Measurements from ENCODE around the gene ATP2B3.

Gene ATP2B3

GRCh38 chrX:153517423-153517822, at the start of gene ATP2B3:
Gene ATP2B3 (plus strand): TSS chrX:153517642. CDS start chrX:153536248, 18,606 bp downstream.
- Histone ChIP-seq H3K36me3 (ENCODE audit: low read length) (no peaks in the 10 kb centered on the region), H2AFZ (ENCODE audit: low read depth, low read length, severe bottlenecking) (no peak within 1 kb of the TSS), H3K79me2 (ENCODE audit: insufficient read depth, low read length) (no peaks in the 10 kb centered on the region), H3K27ac (ENCODE audit: low read depth, low read length) (no peak within 1 kb of the TSS), H3K4me2 (ENCODE audit: low read depth, low read length, poor library complexity, severe bottlenecking) (no peak within 1 kb of the TSS), H3K9ac (ENCODE audit: low read length) (no peak within 1 kb of the TSS), H3K9me3 (ENCODE audit: insufficient read depth, low read length) (no peaks in the 10 kb centered on the region), H3K27me3 (ENCODE audit: low read length) (no peaks in the 10 kb centered on the region), H3F3A (ENCODE audit: insufficient read depth) (no peaks in the 10 kb centered on the region), H4K20me1 (ENCODE audit: low read depth, low read length) (no peaks in the 10 kb centered on the region), H3K4me3 (ENCODE audit: insufficient read depth, low read length, poor library complexity, severe bottlenecking) (no peak within 1 kb of the TSS), H3K9me2 (replicated peaks; ENCODE audit: insufficient read depth, low read length) (no peaks in the 10 kb centered on the region)
- TF ChIP-seq EZH2phosphoT487 (conservative IDR thresholded peaks at IDR 0.05; ENCODE audit: low read length) (no peak), CTCF (IDR thresholded peaks at IDR 0.05; ENCODE audit: insufficient read depth, low read length, poor library complexity, severe bottlenecking) (no peak)

GRCh38 chrX:153468008-153468580, 49.3 kb upstream of the ATP2B3 start:
- no peak overlapping the region for H3K9ac ChIP-seq (ENCODE audit: low read length)
- H3K79me2 ChIP-seq (ENCODE audit: insufficient read depth, low read length): peaks cover 11% of the 10 kb centered on the region
- H3K27me3 ChIP-seq (ENCODE audit: low read length): no peaks in the 10 kb centered on the region
- no peaks in the 10 kb centered on the region for H3F3A ChIP-seq (ENCODE audit: insufficient read depth)
- H2AFZ ChIP-seq (ENCODE audit: low read depth, low read length, severe bottlenecking): no peak overlapping the region
- no peak overlapping the region for H3K4me3 ChIP-seq (ENCODE audit: insufficient read depth, low read length, poor library complexity, severe bottlenecking)
- TF ChIP-seq EZH2phosphoT487 (conservative IDR thresholded peaks at IDR 0.05; ENCODE audit: low read length) (no peak), CTCF (IDR thresholded peaks at IDR 0.05; ENCODE audit: insufficient read depth, low read length, poor library complexity, severe bottlenecking) (no peak)
- H3K9me2 ChIP-seq (replicated peaks; ENCODE audit: insufficient read depth, low read length): no peaks in the 10 kb centered on the region
- no peaks in the 10 kb centered on the region for H3K36me3 ChIP-seq (ENCODE audit: low read length)
- H3K27ac ChIP-seq (ENCODE audit: low read depth, low read length): no peak overlapping the region
- H3K9me3 ChIP-seq (ENCODE audit: insufficient read depth, low read length): no peaks in the 10 kb centered on the region
- H3K4me2 ChIP-seq (ENCODE audit: low read depth, low read length, poor library complexity, severe bottlenecking): no peak overlapping the region
- no peaks in the 10 kb centered on the region for H4K20me1 ChIP-seq (ENCODE audit: low read depth, low read length)

GRCh38 chrX:153469811-153470410, 47.5 kb upstream of the ATP2B3 start:
- Histone ChIP-seq H3K9ac (ENCODE audit: low read length) (peak overlapping the region; percentile 93), H2AFZ (ENCODE audit: low read depth, low read length, severe bottlenecking) (peak overlapping the region; percentile 68), H3K36me3 (ENCODE audit: low read length) (no peaks in the 10 kb centered on the region), H3K79me2 (ENCODE audit: insufficient read depth, low read length) (peaks cover 11% of the 10 kb centered on the region), H3K27ac (ENCODE audit: low read depth, low read length) (no peak overlapping the region), H3F3A (ENCODE audit: insufficient read depth) (no peaks in the 10 kb centered on the region), H4K20me1 (ENCODE audit: low read depth, low read length) (no peaks in the 10 kb centered on the region), H3K27me3 (ENCODE audit: low read length) (no peaks in the 10 kb centered on the region), H3K9me2 (replicated peaks; ENCODE audit: insufficient read depth, low read length) (no peaks in the 10 kb centered on the region), H3K9me3 (ENCODE audit: insufficient read depth, low read length) (no peaks in the 10 kb centered on the region), H3K4me3 (ENCODE audit: insufficient read depth, low read length, poor library complexity, severe bottlenecking) (peak overlapping the region; percentile 91), H3K4me2 (ENCODE audit: low read depth, low read length, poor library complexity, severe bottlenecking) (peak overlapping the region; percentile 91)
- no peak for TF ChIP-seq CTCF (IDR thresholded peaks at IDR 0.05; ENCODE audit: insufficient read depth, low read length, poor library complexity, severe bottlenecking)
- TF ChIP-seq EZH2phosphoT487 (conservative IDR thresholded peaks at IDR 0.05; ENCODE audit: low read length): no peak

All from SU-DHL-6 (cell line).